ENCODE data around the gene HGS.
"Not testable (repeated sequence)": the region's sequence is repeated elsewhere in the genome, so short reads cannot be mapped to it uniquely, and the experiment has no call there.

HGS gene

DNA sequence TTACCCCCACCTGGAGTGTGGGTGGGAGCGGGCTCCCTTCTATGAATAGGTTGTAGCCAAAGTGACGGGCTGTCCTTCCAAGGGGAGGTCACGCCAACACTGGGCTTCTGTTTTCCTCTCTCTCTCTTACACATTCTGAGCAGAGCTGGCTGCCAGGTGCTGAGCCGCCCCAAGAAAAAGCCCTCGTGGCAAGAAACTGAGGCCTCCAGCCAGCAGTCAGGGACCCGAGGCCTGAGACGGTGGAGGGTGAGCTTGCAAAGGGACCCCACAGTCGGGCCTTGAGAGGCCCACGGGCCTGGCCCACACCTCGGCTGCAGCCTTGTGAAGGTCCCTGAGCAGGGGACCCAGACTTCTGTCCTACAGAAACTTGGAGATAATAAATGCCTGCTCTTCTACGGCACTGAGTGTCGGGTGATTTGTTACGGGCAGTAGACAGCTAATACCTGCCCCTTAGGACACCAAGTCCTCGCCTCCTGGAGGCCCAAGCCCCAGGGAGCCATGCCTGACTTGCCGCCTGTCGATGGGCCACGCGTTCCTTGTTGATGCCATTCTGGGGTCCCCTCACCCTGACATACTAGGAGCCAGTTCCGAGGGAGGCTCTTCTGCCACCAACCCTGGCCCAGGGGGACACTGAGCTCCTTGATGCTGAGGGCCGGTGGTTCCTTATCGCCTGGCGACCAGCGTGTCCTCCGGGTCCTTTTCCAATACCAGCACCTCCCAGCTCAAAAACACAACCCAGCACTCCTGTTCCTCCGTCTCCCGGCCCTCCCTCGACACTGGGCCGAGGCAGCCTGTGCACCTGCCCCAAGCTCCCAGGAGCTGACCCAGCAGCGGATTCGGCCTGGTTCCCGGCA, 54.4 kb downstream of the HGS start:
- H3K4me1 ChIP-seq (ENCODE audit: control insufficient read depth, insufficient read depth, low read length): peaks cover 34% of the 10 kb centered on the region
- H3K9ac ChIP-seq (ENCODE audit: low read length): no peak overlapping the region
- no peaks in the 10 kb centered on the region for H3K36me3 ChIP-seq (ENCODE audit: control insufficient read depth, insufficient read depth, low read length)
- H3K4me3 ChIP-seq (ENCODE audit: low read length): no peak overlapping the region
- peaks cover 12% of the 10 kb centered on the region for H3K27me3 ChIP-seq (ENCODE audit: control insufficient read depth, insufficient read depth, low read length)
- no peaks in the 10 kb centered on the region for H3K9me3 ChIP-seq (ENCODE audit: control insufficient read depth, low read length)

DNA sequence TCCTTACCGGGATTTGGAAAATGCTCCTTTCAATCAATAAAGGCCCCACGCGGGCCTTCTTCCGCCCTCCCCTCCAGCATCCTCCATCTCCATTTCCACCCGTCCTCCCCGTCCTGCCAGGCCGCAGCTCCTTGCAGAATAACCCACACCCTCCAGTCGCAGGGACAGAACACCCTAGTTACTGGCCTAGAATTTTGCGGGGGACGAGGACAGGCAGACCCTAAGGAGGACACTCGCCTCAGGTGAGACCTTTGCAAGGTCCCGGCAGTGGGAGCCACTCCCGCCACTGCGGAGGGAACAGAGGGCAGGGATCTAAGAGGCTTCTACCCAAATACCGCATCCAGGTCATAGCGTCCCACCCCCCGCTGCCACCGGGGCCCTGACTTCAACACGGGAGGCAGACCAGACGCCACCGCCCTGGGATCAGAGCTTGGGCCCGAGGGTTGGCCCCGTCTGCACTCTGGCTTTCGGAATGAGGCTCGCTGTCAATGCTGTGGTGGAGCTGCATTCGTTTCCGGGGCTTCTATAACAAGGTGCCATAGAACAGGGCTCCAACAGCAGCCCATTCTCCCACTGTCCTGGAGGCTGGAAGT, 55.1 kb downstream of the HGS start:
- Histone ChIP-seq H3K9ac (ENCODE audit: low read length) (no peak overlapping the region), H3K4me3 (ENCODE audit: low read length) (no peak overlapping the region), H3K9me3 (ENCODE audit: control insufficient read depth, low read length) (no peaks in the 10 kb centered on the region), H3K36me3 (ENCODE audit: control insufficient read depth, insufficient read depth, low read length) (no peaks in the 10 kb centered on the region), H3K4me1 (ENCODE audit: control insufficient read depth, insufficient read depth, low read length) (peaks cover 27% of the 10 kb centered on the region), H3K27me3 (ENCODE audit: control insufficient read depth, insufficient read depth, low read length) (peaks cover 12% of the 10 kb centered on the region)

DNA sequence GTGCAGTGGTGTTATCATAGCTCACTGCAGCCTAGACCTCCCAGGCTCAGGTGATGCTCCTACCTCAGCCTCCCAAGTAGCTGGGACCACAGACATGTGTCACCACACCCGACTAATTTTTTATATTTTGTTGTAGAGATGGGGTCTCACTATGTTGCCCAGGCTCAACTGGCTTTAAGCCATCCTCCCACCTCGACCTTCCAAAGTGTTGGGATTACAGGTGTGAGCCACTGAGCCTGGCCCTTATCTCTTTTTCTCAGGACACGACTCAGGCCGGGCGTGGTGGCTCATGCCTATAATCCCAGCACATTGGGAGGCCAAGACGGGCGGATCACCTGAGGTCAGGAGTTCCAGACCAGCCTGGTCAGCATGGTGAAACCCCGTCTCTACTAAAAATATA, 55.8 kb downstream of the HGS start:
- peaks cover 11% of the 10 kb centered on the region for H3K27me3 ChIP-seq (ENCODE audit: control insufficient read depth, insufficient read depth, low read length)
- not testable (repeated sequence) for H3K4me3 ChIP-seq (ENCODE audit: low read length); H3K9me3 ChIP-seq (ENCODE audit: control insufficient read depth, low read length); H3K36me3 ChIP-seq (ENCODE audit: control insufficient read depth, insufficient read depth, low read length); H3K9ac ChIP-seq (ENCODE audit: low read length)
- H3K4me1 ChIP-seq (ENCODE audit: control insufficient read depth, insufficient read depth, low read length): peaks cover 20% of the 10 kb centered on the region

DNA sequence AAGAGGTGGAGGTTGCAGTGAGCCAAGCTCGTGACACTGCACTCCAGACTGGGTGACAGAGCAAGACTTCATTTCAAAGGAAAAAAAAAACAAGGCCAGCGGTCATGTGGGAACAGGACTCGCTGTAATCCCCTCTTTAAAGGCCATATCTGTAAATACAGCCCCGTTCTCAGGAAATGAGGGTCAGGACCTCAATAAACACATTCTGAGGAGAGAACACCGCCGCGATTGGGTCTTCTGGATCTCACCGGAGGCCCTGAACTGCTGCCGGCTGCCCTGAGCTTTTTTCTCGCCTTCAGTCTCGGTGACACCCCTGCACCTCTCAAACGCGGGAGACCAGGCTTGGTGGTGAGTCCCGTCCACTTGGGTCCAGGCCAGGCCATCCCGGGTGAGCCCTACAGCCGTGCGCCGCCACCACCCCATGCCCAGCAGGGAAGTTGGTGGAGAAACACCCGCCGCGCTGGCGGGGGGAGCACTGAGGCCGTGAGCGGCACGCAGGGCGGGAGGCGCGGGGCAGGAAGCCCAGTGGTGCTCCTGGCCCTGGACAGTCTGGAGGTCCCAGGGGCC, 56.7 kb downstream of the HGS start:
- Histone ChIP-seq H3K9ac (ENCODE audit: low read length) (no peak overlapping the region), H3K27me3 (ENCODE audit: control insufficient read depth, insufficient read depth, low read length) (peaks cover 5% of the 10 kb centered on the region), H3K4me1 (ENCODE audit: control insufficient read depth, insufficient read depth, low read length) (peaks cover 12% of the 10 kb centered on the region), H3K36me3 (ENCODE audit: control insufficient read depth, insufficient read depth, low read length) (no peaks in the 10 kb centered on the region), H3K4me3 (ENCODE audit: low read length) (no peak overlapping the region), H3K9me3 (ENCODE audit: control insufficient read depth, low read length) (no peaks in the 10 kb centered on the region)

DNA sequence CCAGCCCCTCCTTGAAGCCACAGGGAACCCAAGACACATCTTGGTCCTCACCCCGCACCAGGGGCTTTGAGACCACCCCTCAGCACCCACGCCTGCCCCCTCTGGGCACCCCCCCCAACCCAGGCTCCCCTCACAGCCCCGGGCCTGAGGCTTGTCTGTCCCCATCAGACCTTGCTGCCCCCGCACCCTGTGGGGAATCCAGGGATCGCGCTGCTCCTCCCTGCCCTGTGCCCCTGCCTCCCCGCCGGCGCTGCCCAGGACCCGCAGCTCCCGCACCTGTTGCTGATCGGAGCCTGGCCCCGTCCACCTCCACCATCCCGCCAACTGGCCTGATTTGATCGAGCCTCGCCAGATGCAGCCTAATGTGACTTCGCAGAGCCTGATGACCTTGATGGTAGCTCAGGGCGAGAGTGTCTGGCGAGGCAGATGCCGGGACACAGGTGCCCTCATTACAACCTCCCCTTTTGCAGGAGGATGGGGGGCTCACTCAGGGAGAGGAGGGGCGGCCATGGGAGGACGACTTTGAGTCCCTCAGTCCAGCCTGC, 57.3 kb downstream of the HGS start:
- Histone ChIP-seq H3K27me3 (ENCODE audit: control insufficient read depth, insufficient read depth, low read length) (peaks cover 5% of the 10 kb centered on the region), H3K9ac (ENCODE audit: low read length) (no peak overlapping the region), H3K4me1 (ENCODE audit: control insufficient read depth, insufficient read depth, low read length) (peaks cover 5% of the 10 kb centered on the region), H3K4me3 (ENCODE audit: low read length) (no peak overlapping the region), H3K36me3 (ENCODE audit: control insufficient read depth, insufficient read depth, low read length) (no peaks in the 10 kb centered on the region), H3K9me3 (ENCODE audit: control insufficient read depth, low read length) (no peaks in the 10 kb centered on the region)

DNA sequence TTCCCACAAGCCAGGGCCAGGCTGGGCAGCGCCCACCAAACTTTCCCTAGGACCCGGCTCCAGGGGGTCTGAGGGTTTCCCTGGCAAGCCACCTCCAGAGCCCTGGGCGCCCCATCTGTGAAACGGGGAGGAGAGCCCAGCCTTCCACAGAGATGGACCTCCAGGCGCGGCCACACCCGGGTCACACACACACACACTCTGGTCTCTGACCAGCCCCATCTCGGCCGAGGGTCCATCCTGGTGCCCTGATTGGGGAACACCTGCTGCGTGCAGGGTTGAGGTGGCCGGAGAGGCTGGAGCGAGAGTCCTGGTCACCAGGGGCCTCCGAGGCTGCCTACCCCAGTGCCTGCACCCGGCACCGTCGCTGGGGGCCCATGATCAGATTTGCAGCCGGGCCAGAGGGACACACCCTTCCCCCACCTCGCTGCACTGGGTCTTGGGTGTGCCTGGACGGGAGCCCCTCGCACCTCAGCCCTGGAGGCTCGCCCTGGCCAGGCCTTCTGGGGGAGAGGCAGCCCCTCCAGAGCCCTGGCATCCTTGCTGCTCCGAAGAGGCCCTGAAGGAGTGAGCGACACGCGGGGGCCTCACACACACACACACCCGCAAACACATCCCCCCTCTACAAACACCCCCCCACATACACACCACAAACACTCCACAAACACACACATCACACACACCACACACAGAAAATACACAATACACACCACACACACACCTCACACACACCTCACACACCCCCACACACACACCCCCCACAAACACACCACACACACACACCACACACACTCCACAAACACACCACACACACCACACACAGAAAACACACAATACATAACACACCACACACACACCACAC, 58.0 kb downstream of the HGS start:
- Histone ChIP-seq H3K27me3 (ENCODE audit: control insufficient read depth, insufficient read depth, low read length) (peaks cover 5% of the 10 kb centered on the region), H3K36me3 (ENCODE audit: control insufficient read depth, insufficient read depth, low read length) (no peaks in the 10 kb centered on the region), H3K4me3 (ENCODE audit: low read length) (no peak overlapping the region), H3K9me3 (ENCODE audit: control insufficient read depth, low read length) (no peaks in the 10 kb centered on the region), H3K4me1 (ENCODE audit: control insufficient read depth, insufficient read depth, low read length) (no peaks in the 10 kb centered on the region), H3K9ac (ENCODE audit: low read length) (no peak overlapping the region)
